ENCODE measurements around the gene IL5.
"Not testable (repeated sequence)": the region's sequence is repeated elsewhere in the genome, so short reads cannot be mapped to it uniquely, and the experiment has no call there.

The IL5 gene

DNA sequence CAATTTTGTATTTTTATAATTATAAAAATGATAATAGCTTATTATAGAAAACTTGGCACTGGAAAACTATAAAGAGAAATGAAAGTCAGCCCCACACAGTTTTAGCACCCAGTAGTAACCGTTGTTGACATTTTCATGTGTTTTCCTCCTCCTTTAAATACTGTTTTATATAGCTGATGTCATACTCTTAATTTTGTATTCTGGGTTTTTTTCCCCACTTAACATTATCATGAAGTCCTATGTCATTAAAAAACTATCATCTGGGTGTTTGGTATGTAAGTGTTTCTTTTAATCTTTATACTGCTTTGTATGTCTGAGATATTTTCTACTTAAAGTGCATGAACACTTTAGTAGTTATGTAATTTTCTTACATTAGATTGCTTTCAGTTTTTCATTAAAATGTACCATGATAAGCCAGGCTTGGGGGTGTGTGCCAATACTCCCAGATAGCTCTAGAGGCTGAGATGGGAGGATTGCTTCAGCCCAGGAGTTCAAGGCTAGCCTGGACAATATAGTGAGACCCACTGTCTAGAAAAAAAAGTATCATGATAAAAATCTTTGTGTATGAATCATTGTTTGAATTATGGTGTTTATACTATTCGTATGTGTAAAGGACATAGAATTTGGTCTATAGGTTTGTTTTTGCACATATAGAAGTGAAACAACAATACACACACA is 16.2 kb upstream of the IL5 start:
- Histone ChIP-seq H3K9ac (no peak overlapping the region), H3K9me3 (replicated peaks in 1 of 11) (peaks cover 27 to 40% (median 33%) of the 10 kb centered on the region in 11 experiments), H3K36me3 (peaks cover 43 to 54% (median 49%) of the 10 kb centered on the region in 11 experiments), H3K4me3 (no peak overlapping the region), H3K27me3 (no peaks in the 10 kb centered on the region), H3K4me1 (peaks cover 10 to 24% (median 15%) of the 10 kb centered on the region in 10 experiments), H4K20me1 (no peaks in the 10 kb centered on the region), H3K4me2 (peak overlapping the region in 2 of 11 experiments; percentile 11 to 13; a peak in 1 of 22 replicates), H3K27ac (no peak overlapping the region)
- TF ChIP-seq Cebpa-rat (IDR thresholded peaks at IDR 0.05), result no peak

DNA sequence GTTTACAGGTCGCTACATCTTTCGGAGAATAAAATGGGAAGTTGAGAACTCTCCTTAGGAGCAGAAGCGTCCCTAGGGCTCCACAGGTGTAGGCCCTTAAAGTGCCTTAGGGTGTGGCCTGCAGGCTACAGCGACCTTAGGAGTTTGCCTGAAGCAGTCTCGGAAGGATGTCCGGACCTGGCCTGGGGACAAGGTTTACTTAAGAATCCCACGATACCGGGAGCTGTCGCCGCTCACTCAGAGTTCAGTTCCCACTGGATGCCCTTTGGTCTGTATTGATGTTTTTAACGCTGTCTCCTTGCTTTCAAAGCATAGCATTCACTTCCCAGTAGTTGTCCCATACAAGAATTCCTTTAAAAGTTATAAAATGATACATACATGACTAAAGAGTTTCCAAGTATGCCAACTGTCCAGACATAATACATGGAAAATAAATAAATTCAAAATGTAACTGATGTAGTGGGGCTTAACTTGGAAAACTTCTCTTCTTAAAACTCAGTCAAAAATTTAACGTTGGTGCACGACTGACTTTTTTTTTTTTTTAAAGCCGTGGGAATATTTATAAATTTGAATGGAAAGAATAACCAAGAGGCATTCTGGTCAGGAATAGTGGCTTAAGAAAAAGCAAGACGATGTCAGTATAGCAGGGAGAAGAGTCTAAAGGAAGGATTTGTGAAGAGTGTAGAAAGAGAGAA is 14.3 kb upstream of the IL5 start:
- H3K27me3 ChIP-seq, result no peaks in the 10 kb centered on the region
- peak overlapping the region; percentile 64 to 77 (median 72) for H3K4me3 ChIP-seq
- peaks cover 24 to 35% (median 30%) of the 10 kb centered on the region in 11 experiments for H3K36me3 ChIP-seq
- peaks cover 10 to 24% (median 15%) of the 10 kb centered on the region in 10 experiments for H3K4me1 ChIP-seq
- H3K9me3 ChIP-seq (replicated peaks in 1 of 11), result peaks cover 11 to 21% (median 14%) of the 10 kb centered on the region in 11 experiments; a peak in 19 of 22 replicates
- peak overlapping the region; percentile 74 to 91 (median 85) for H3K27ac ChIP-seq
- peak overlapping the region; percentile 88 to 99 (median 93) for H3K4me2 ChIP-seq
- peak overlapping the region; percentile 76 to 89 (median 85) for H3K9ac ChIP-seq
- no peak for TF ChIP-seq Cebpa-rat (IDR thresholded peaks at IDR 0.05)
- H4K20me1 ChIP-seq, result no peaks in the 10 kb centered on the region

DNA sequence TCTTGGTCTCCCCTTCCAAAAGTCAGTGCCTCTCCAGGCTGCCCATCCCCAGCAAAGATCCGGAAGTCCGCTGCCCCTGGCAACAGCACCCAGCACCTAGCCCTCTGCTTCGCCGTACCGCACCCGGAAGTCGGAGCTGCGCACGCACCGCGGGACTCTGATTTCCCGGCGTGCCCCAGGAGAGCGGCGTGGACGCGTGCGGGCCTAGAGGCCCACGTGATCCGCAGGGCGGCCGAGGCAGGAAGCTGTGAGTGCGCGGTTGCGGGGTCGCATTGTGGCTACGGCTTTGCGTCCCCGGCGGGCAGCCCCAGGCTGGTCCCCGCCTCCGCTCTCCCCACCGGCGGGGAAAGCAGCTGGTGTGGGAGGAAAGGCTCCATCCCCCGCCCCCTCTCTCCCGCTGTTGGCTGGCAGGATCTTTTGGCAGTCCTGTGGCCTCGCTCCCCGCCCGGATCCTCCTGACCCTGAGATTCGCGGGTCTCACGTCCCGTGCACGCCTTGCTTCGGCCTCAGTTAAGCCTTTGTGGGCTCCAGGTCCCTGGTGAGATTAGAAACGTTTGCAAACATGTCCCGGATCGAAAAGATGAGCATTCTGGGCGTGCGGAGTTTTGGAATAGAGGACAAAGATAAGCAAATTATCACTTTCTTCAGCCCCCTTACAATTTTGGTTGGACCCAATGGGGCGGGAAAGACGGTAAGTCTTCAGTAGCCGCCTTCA is 13.6 kb upstream of the IL5 start, which contains the start of gene RAD50:
TSS of gene RAD50 (plus strand) at position 215 of the 715 bp plus-strand sequence. CDS start at position 563, 348 bp downstream.
- no peak for TF ChIP-seq Cebpa-rat (IDR thresholded peaks at IDR 0.05)
- peak within 1 kb of the TSS; percentile 76 to 89 (median 85) for H3K9ac ChIP-seq
- no peaks in the 10 kb centered on the region for H4K20me1 ChIP-seq
- H3K4me2 ChIP-seq, result peak within 1 kb of the TSS; percentile 88 to 99 (median 93)
- H3K27ac ChIP-seq, result peak within 1 kb of the TSS; percentile 74 to 91 (median 85)
- no peaks in the 10 kb centered on the region for H3K27me3 ChIP-seq
- peaks cover 17 to 28% (median 23%) of the 10 kb centered on the region in 11 experiments for H3K36me3 ChIP-seq
- peaks cover 4 to 14% (median 9%) of the 10 kb centered on the region in 11 experiments; a peak in 12 of 22 replicates for H3K9me3 ChIP-seq (replicated peaks in 1 of 11)
- peaks cover 10 to 24% (median 15%) of the 10 kb centered on the region in 10 experiments for H3K4me1 ChIP-seq
- H3K4me3 ChIP-seq, result peak within 1 kb of the TSS; percentile 64 to 77 (median 72)

DNA sequence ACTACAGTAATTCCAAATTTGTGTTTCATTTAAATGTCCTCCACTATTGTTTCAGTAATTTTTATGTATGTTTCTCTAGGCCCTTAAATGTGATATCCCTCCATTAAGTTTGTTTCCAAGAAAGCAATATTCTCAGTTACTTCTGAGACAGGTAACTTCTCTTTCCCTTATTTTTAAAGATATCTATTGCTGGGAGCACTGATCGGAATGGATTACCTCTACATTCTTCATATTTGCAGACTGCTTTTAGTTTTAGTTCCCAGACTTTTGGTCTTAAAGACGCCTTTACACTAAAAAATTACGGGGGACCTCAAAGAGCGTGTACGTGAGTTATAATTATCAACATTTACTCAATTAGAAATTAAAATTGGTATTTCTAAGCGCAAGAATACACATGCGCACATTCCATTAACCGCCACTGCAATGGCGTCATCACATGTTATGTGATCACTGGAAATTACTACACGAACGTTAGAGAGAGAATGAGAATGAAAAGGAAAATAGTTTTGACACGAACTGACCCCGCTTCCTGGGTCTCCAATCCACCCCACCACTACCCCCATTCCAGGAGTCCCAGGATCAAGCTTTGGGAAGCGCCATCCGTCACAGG is 12.9 kb upstream of the IL5 start:
- TF ChIP-seq Cebpa-rat (IDR thresholded peaks at IDR 0.05), result no peak
- Histone ChIP-seq H3K27ac (peak overlapping the region; percentile 74 to 91 (median 85); a peak in 21 of 22 replicates), H3K9ac (peak overlapping the region; percentile 76 to 89 (median 85); a peak in 20 of 22 replicates), H3K4me3 (peak overlapping the region; percentile 64 to 77 (median 72)), H3K27me3 (no peaks in the 10 kb centered on the region), H3K4me2 (peak overlapping the region; percentile 88 to 99 (median 93)), H3K9me3 (replicated peaks in 1 of 11) (peaks cover 0 to 7% (median 3%) of the 10 kb centered on the region in 11 experiments; a peak in 7 of 22 replicates), H3K36me3 (peaks cover 10 to 21% (median 17%) of the 10 kb centered on the region in 11 experiments), H4K20me1 (no peaks in the 10 kb centered on the region), H3K4me1 (peaks cover 10 to 24% (median 15%) of the 10 kb centered on the region in 10 experiments)

DNA sequence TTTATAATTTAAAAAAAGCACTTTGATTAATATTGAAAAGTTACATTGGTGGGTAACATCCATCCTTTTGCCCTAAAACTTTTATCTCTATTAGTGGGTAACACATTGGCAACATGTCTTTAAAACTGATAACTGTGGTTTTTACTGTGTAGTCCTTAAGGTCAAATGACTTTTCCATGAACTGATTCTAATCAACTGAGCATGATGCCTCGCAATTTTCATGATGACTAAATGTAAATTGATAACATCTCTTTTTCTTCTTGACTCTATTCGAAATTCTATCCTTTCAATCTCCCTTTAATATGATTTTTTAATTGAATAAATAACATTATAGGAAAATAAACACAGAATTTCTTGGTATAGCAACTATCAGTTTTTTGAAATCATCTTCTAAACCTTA is 6.3 kb upstream of the IL5 start:
- no peak overlapping the region for H3K4me2 ChIP-seq
- H3K27ac ChIP-seq, result no peak overlapping the region
- H3K4me1 ChIP-seq, result 0 out of 20 replicates have a peak, but pooled peaks cover 0 to 3% (median 0%) of the 10 kb centered on the region in 10 experiments
- H3K27me3 ChIP-seq, result no peaks in the 10 kb centered on the region
- no peaks in the 10 kb centered on the region for H4K20me1 ChIP-seq
- no peak for TF ChIP-seq Cebpa-rat (IDR thresholded peaks at IDR 0.05)
- H3K36me3 ChIP-seq, result no peaks in the 10 kb centered on the region
- H3K9me3 ChIP-seq (replicated peaks in 1 of 11), result 0 out of 22 replicates have a peak, but pooled peaks cover 0 to 5% (median 0%) of the 10 kb centered on the region in 11 experiments
- H3K4me3 ChIP-seq, result no peak overlapping the region
- no peak overlapping the region for H3K9ac ChIP-seq

DNA sequence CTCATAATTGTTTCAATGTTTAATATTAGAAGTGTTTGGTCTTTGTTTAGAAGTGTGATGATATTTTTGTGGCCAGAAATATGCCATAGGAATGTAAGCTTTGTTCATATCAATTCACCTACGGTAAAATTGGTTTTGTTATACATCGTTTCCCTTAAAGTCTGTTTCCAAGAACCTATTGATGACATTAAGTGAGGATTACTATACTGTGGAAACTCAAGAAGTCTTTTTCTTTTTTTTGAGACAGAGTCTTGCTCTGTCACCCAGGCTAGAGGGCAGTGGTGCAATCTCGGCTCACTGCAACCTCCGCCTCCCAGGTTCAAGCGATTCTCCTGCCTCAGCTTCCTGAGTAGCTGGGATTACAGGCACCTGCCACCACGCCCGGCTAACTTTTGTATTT is 5.5 kb upstream of the IL5 start:
- H3K9ac ChIP-seq; H4K20me1 ChIP-seq; H3K4me3 ChIP-seq; H3K27ac ChIP-seq; H3K27me3 ChIP-seq; H3K9me3 ChIP-seq (replicated peaks in 1 of 11); H3K4me2 ChIP-seq; H3K4me1 ChIP-seq; H3K36me3 ChIP-seq: not testable (repeated sequence)

DNA sequence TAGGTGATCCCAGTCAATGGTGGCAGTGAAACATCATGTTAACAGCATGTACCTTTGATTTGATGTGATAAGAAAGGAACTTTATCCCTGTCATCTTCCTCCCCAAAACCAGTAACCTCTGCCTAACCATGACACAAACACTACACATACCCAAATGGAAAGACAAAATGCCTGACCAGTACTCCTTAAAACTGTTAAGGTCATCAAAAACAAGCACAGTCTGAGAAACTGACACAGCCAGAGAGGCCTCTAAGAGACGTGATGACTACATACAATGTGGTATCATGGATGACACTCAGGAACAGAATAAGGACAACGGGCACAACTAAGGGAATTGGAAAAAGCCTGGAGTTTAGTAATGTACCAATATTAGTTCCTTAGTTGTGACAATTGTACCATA is 3.9 kb upstream of the IL5 start:
- H3K4me3 ChIP-seq, result no peak overlapping the region
- no peaks in the 10 kb centered on the region for H3K27me3 ChIP-seq
- no peak for TF ChIP-seq Cebpa-rat (IDR thresholded peaks at IDR 0.05)
- no peak overlapping the region for H3K4me2 ChIP-seq
- no peak overlapping the region for H3K27ac ChIP-seq
- no peaks in the 10 kb centered on the region for H3K9me3 ChIP-seq (replicated peaks in 1 of 11)
- 0 out of 20 replicates have a peak, but pooled peaks cover 0 to 3% (median 0%) of the 10 kb centered on the region in 10 experiments for H3K4me1 ChIP-seq
- H3K36me3 ChIP-seq, result no peaks in the 10 kb centered on the region
- no peak overlapping the region for H3K9ac ChIP-seq
- H4K20me1 ChIP-seq, result no peaks in the 10 kb centered on the region

DNA sequence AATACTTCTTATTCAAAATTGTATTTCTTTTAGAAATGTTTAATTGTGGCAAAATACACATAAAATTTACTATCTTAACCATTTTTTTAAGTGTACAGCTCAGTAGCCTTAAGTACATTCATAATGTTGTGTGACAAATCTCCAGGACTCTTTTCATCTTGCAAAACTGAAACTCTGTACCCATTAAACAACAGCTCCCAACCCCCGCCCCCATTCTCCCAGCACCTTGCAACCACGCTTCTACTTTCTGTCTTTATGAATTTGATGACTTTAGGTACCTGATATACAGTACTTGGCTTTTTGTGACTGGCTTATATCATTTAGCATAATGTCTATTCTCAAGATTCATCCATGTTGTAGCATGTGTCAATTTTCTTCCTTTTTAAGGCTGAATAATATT is 2.8 kb upstream of the IL5 start:
- TF ChIP-seq Cebpa-rat (IDR thresholded peaks at IDR 0.05), result no peak
- no peaks in the 10 kb centered on the region for H3K27me3 ChIP-seq
- H3K4me3 ChIP-seq, result no peak overlapping the region
- no peaks in the 10 kb centered on the region for H3K9me3 ChIP-seq (replicated peaks in 1 of 11)
- no peak overlapping the region for H3K27ac ChIP-seq
- H3K9ac ChIP-seq, result no peak overlapping the region
- no peaks in the 10 kb centered on the region for H4K20me1 ChIP-seq
- H3K4me1 ChIP-seq, result 0 out of 20 replicates have a peak, but pooled peaks cover 0 to 3% (median 0%) of the 10 kb centered on the region in 10 experiments
- H3K36me3 ChIP-seq, result no peaks in the 10 kb centered on the region
- no peak overlapping the region for H3K4me2 ChIP-seq

All from BLaER1 treated with 17β-estradiol and CSF1 and Interleukin-3, amounts not matched to agents 10 nM and 100 nM (cell line).